Breast epithelium (tissue), 4 donors: ENCODE data around the gene UMOD. TPM values are rescaled to one million over a fixed set of nuclear protein-coding genes. Genes with fewer than 3 reads are reported as not detected.

ENCODE experiments used
- DNase-seq, 2 donors: peaks; one replicate each; pipeline ENCODE4 v3.0.0-alpha.2; 2019; ENCODE audit warnings: low spot score in 2 of 2
- H3K27ac ChIP-seq, 2 donors: fragments of 200-600 bp; sonication (generic) in 1 of 2; one replicate each; pipeline ENCODE4 v1.5.1; 2016 to 2019; ENCODE audit warnings: mild to moderate bottlenecking in 1 of 2
- H3K27me3 ChIP-seq, 2 donors: fragments of 200-600 bp; sonication (generic) in 1 of 2; one replicate each; pipeline versions ENCODE4 v1.5.1 to v1.6.0; 2017 to 2019; ENCODE audit warnings: control low read depth in 1 of 2, mild to moderate bottlenecking in 1 of 2
- H3K36me3 ChIP-seq: fragments of 200-600 bp; one replicate; pipeline ENCODE4 v1.5.1; 2019
- H3K4me1 ChIP-seq, 2 donors: fragments of 200-600 bp; sonication (generic); one replicate each; pipeline ENCODE4 v1.5.1; 2016 to 2019; ENCODE audit warnings: control low read depth in 1 of 2
- H3K4me3 ChIP-seq, 3 donors: fragments of 200-600 bp; sonication (generic); 1 replicate in 2 of 3; 2 replicates in 1 of 3; pipeline ENCODE4 v1.5.1; 2016 to 2019; ENCODE audit warnings: mild to moderate bottlenecking in 3 of 3, moderate library complexity in 2 of 3
- H3K9me3 ChIP-seq, 2 donors: fragments of 200-600 bp; sonication (generic) in 1 of 2; one replicate each; pipeline ENCODE4 v1.5.1; 2016 to 2019; ENCODE audit warnings: control low read depth in 1 of 2
- POLR2A ChIP-seq: fragments of 450-650 bp; IDR thresholded peaks from one replicate; pipeline ENCODE4 v1.6.1; 2016; ENCODE audit warnings: antibody characterized with exemption, mild to moderate bottlenecking, moderate library complexity
- POLR2AphosphoS5 ChIP-seq, 3 donors: sonication (generic); formaldehyde crosslinking; IDR thresholded peaks; one replicate each; pipeline ENCODE4 v1.6.1; 2017; ENCODE audit warnings: antibody characterized with exemption in 3 of 3
- intact Hi-C: fragments of 100-400 bp; cut with DNase I; formaldehyde crosslinking; loops from one replicate; pipeline ENCODE4 v1.15.1; 2023; ENCODE audit warnings: low total_unique reads
- total RNA-seq, 3 donors: library from RNA; depleted of rRNA; stranded (reverse); fragments of >200 nt; gene quantifications; one replicate each; pipeline ENCODE4 v1.1.0, GENCODE V29; 2016
- TF ChIP-seq, protein P1 (sequence below), 3 donors: fragments of 450-650 bp; IDR thresholded peaks; one replicate each; pipeline ENCODE4 v1.5.1; 2016 to 2017; ENCODE audit warnings: antibody characterized with exemption in 3 of 3, mild to moderate bottlenecking in 3 of 3, moderate library complexity in 3 of 3

The UMOD gene
- total RNA-seq, 3 donors from 2014 or later: not detected

DNA sequence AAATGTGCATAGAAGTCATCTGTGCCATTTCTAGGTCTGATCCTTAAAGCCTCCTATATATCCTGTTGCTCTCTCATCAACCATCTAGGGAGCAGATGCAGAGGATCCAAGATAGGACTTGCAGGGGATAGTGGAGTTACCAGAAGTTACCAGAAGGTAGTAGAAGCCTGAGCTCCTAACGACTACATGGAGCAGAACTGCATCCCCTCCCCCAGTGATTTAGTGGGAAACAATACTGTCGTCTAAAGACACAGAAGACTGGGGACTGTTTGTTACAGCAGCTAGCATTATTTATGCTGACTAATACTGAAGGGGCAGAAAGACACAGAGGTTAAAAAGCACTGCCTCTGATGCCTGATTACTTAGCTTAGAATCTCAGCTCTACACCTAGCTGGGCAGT lies 41.0 kb downstream of the UMOD start:
- H3K9me3 ChIP-seq: no peaks in the 10 kb centered on the region
- H3K27me3 ChIP-seq: no peaks in the 10 kb centered on the region
- no peaks in the 10 kb centered on the region for H3K4me1 ChIP-seq
- H3K27ac ChIP-seq: no peak overlapping the region
- no peaks in the 10 kb centered on the region for H3K36me3 ChIP-seq
- no peak for DNase-seq
- intact Hi-C loops: no loop called here
- H3K4me3 ChIP-seq: no peak overlapping the region
- TF ChIP-seq POLR2A (no peak), POLR2AphosphoS5 (IDR thresholded peaks at IDR 0.05) (no peak)
- TF ChIP-seq, protein P1, sequence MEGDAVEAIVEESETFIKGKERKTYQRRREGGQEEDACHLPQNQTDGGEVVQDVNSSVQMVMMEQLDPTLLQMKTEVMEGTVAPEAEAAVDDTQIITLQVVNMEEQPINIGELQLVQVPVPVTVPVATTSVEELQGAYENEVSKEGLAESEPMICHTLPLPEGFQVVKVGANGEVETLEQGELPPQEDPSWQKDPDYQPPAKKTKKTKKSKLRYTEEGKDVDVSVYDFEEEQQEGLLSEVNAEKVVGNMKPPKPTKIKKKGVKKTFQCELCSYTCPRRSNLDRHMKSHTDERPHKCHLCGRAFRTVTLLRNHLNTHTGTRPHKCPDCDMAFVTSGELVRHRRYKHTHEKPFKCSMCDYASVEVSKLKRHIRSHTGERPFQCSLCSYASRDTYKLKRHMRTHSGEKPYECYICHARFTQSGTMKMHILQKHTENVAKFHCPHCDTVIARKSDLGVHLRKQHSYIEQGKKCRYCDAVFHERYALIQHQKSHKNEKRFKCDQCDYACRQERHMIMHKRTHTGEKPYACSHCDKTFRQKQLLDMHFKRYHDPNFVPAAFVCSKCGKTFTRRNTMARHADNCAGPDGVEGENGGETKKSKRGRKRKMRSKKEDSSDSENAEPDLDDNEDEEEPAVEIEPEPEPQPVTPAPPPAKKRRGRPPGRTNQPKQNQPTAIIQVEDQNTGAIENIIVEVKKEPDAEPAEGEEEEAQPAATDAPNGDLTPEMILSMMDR (IDR thresholded peaks at IDR 0.05): no peak

DNA sequence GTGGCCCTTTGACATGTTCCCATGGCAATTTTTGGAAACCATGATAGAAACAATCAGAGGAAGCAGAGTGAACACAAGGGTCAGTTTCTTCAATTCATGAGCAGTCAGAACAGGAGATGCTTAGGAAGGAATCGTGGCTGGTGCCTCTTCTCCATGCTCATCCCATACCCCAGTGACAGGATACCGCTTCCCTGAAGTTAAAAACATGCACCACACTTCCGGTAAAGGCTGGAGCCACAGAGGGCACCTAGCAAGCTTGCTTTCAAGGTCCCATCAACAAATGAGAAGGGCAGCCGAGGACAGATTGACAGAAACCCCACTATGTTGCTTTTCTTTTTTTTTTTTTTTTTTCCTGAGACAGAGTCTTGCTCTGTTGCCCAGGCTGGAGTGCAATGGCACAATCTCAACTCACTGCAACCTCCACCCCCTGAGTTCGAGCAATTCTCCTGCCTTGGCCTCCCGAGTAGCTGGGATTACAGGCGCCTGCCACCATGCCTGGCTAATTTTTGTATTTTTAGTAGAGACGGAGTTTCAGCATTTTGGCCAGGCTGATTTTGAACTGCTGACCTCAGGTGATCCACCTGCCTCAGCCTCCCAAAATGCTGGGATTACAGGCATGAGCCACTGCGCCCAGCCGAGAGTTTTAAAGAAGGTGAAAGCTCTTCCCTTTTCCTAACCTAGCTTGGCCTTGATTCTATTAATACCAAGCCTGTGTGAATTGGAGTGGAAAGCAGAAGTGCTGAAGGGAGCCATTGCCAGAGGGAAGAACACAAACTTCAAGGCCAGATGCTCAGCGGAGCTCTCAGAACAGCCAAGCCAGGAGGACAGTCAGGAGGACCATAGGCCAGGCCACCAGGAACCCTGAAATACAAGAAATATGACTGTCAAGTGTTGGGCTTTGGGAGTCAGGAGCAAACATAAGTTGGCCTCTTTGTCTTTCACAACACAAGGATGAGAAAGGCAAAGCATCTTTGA lies 41.8 kb downstream of the UMOD start:
- intact Hi-C loops: no loop called here
- TF ChIP-seq POLR2AphosphoS5 (IDR thresholded peaks at IDR 0.05) (no peak), POLR2A (no peak)
- TF ChIP-seq, protein P1 (IDR thresholded peaks at IDR 0.05): no peak
- Histone ChIP-seq H3K27ac (no peak overlapping the region), H3K27me3 (no peaks in the 10 kb centered on the region), H3K36me3 (no peaks in the 10 kb centered on the region), H3K4me1 (no peaks in the 10 kb centered on the region), H3K4me3 (no peak overlapping the region), H3K9me3 (no peaks in the 10 kb centered on the region)
- no peak for DNase-seq

DNA sequence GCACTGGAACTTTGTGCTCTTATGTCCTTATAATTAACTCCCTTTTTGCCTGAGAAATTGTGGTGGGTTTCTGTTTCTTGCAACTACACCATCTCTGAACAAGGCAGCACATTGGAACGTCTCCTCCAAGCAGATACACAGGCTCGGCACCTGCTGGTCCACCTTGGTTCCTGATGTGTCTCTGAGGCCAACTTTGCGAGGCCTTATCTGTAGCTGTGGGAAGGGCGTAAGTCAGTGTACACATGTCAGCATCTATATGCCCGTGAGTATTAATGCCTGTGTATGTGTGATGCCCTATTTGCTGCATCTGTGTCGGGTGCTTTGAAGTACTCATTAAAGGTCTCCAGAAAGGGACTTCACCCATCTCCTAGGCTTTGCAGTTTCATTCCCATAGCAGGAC lies 42.7 kb downstream of the UMOD start:
- Histone ChIP-seq H3K27me3 (no peaks in the 10 kb centered on the region), H3K9me3 (no peaks in the 10 kb centered on the region), H3K27ac (no peak overlapping the region), H3K4me3 (no peak overlapping the region), H3K36me3 (no peaks in the 10 kb centered on the region), H3K4me1 (no peaks in the 10 kb centered on the region)
- TF ChIP-seq POLR2A: no peak
- no peak for TF ChIP-seq POLR2AphosphoS5 (IDR thresholded peaks at IDR 0.05)
- TF ChIP-seq, protein P1 (IDR thresholded peaks at IDR 0.05): no peak
- DNase-seq: no peak
- intact Hi-C loops: no loop called here

DNA sequence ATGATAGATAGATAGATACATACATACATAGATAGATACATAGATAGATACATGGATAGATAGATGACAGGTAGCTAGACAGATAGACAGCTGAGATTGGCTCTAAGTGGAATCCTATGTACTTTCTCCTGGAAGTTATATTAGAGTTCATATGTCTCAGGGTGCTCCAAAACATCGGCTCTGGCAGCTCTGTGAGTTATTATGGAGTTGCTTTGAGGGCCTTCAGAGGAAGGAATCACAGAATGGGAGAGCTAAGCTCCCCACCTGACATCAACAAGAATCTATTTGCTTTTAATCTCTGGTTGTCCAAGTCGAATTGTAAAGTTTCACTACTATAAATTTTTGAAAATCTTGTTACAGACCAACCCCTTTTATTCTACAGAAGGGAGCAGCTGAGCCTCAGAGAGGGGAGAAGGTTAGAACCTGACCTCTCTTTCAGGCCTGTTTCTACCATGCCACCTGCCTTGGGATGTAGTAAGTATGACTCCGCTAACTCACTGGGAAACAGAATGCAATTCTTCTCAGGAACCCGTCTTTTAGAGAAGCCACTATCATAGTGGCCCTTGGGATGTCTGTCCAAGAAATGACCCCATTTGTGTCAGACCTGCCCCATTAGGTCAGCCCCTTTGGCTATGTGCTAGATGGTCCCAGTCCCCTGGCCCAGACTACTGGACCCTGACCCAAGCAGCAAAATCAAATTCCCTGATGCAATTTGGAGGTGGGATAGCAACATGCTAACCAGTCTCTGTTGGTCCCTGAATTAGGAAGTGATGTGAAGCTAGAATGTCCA lies 43.5 kb downstream of the UMOD start:
- H3K4me1 ChIP-seq: no peaks in the 10 kb centered on the region
- TF ChIP-seq POLR2A (no peak), POLR2AphosphoS5 (IDR thresholded peaks at IDR 0.05) (no peak)
- TF ChIP-seq, protein P1 (IDR thresholded peaks at IDR 0.05): no peak
- DNase-seq: no peak
- no peak overlapping the region for H3K4me3 ChIP-seq
- no peaks in the 10 kb centered on the region for H3K27me3 ChIP-seq
- H3K27ac ChIP-seq: no peak overlapping the region
- H3K36me3 ChIP-seq: no peaks in the 10 kb centered on the region
- intact Hi-C loops: no loop called here
- no peaks in the 10 kb centered on the region for H3K9me3 ChIP-seq

DNA sequence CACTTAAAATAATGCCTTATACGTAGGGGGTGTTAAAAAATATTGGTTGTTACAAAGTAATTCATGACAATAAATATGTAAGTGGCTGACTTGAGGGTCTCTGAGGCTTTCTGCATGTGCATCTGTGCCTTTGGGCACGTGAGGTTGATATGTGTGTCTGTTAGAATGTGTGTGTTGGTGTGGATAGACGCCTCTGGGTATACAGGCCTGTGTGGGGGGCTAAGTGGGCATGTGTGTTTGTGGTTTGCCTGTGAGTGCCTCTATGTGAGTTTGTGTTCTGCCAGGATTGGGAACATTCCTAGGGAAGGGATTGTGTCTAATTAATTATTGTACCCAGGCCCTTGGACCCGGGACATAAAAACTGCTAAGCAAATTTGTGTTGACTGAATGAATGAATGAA lies 44.2 kb downstream of the UMOD start:
- Histone ChIP-seq H3K27me3 (no peaks in the 10 kb centered on the region), H3K4me1 (no peaks in the 10 kb centered on the region), H3K4me3 (no peak overlapping the region), H3K9me3 (no peaks in the 10 kb centered on the region), H3K27ac (no peak overlapping the region), H3K36me3 (no peaks in the 10 kb centered on the region)
- TF ChIP-seq, protein P1 (IDR thresholded peaks at IDR 0.05): no peak
- no peak for TF ChIP-seq POLR2AphosphoS5 (IDR thresholded peaks at IDR 0.05)
- no peak for TF ChIP-seq POLR2A
- no peak for DNase-seq
- intact Hi-C loops: no loop called here
